GM12892 (cell line): Measurements from ENCODE around the gene SKIC3.
A peak's percentile ranks its signal among the peaks of the same experiment; 100 is the strongest.

Experiments used
- DNase-seq: peaks from one replicate; pipeline ENCODE4 v3.0.0; 2011; ENCODE audit not compliant: insufficient read length
- FAIRE-seq: peaks from 2 replicates; lab custom pipeline; 2011; peaks lifted over from hg19 to GRCh38; lab: Jason Lieb, UNC
- POLR2A ChIP-seq: IDR thresholded peaks from 2 replicates; pipeline ENCODE4 v1.6.1; 2011; ENCODE audit warnings: low read depth, low read length, control low read depth
- POLR2AphosphoS5 ChIP-seq: IDR thresholded peaks from 2 replicates; pipeline ENCODE4 v1.6.1; 2011; ENCODE audit warnings: low read depth, low read length, control low read depth
- TAF1 ChIP-seq: IDR thresholded peaks from 2 replicates; pipeline ENCODE4 v1.6.1; 2011; ENCODE audit warnings: low read depth, mild to moderate bottlenecking, control low read depth, low read length, borderline replicate concordance

Gene SKIC3

GRCh38 chr5:95563367-95563766, 8.6 kb upstream of the SKIC3 start:
- DNase-seq: no peak
- peak; percentile 62 for FAIRE-seq
- TF ChIP-seq POLR2AphosphoS5: no peak
- no peak for TF ChIP-seq POLR2A
- no peak for TF ChIP-seq TAF1

GRCh38 chr5:95562282-95562681, 7.5 kb upstream of the SKIC3 start:
- FAIRE-seq (no peak), DNase-seq (no peak)
- TF ChIP-seq TAF1 (no peak), POLR2AphosphoS5 (no peak), POLR2A (no peak)

- DNase-seq (no peak), FAIRE-seq (no peak)
- TF ChIP-seq POLR2AphosphoS5 (no peak), TAF1 (no peak), POLR2A (no peak)
Observed at GRCh38 chr5:95557841-95558240, 3.1 kb upstream of the SKIC3 start.

- DNase-seq (no peak), FAIRE-seq (no peak)
- no peak for TF ChIP-seq POLR2A
- no peak for TF ChIP-seq TAF1
- TF ChIP-seq POLR2AphosphoS5: no peak
Observed at GRCh38 chr5:95555553-95555952, 776 bp upstream of the SKIC3 start.

- no peak for TF ChIP-seq TAF1
- no peak for TF ChIP-seq POLR2A
- no peak for TF ChIP-seq POLR2AphosphoS5
- DNase-seq (no peak), FAIRE-seq (peak; percentile 30)
Observed at GRCh38 chr5:95554331-95554646, 488 bp downstream of the SKIC3 start.

GRCh38 chr5:95549030-95549429, 5.7 kb downstream of the SKIC3 start:
- TF ChIP-seq TAF1 (no peak), POLR2AphosphoS5 (no peak), POLR2A (no peak)
- DNase-seq (no peak), FAIRE-seq (no peak)

- TF ChIP-seq POLR2AphosphoS5 (no peak), POLR2A (no peak), TAF1 (no peak)
- FAIRE-seq (no peak), DNase-seq (no peak)
Observed at GRCh38 chr5:95543017-95543705, 11.6 kb downstream of the SKIC3 start.

- no peak for FAIRE-seq
- TF ChIP-seq TAF1: no peak
- DNase-seq: no peak
Observed at GRCh38 chr5:95537501-95537900, 17.3 kb downstream of the SKIC3 start.

- TF ChIP-seq POLR2AphosphoS5: no peak
- DNase-seq (no peak), FAIRE-seq (no peak)
Observed at GRCh38 chr5:95533761-95534160, 21.0 kb downstream of the SKIC3 start.

GRCh38 chr5:95533106-95533505, 21.7 kb downstream of the SKIC3 start:
- DNase-seq: no peak
- no peak for TF ChIP-seq POLR2A
- no peak for TF ChIP-seq POLR2AphosphoS5
- no peak for TF ChIP-seq TAF1
- no peak for FAIRE-seq

- DNase-seq (no peak), FAIRE-seq (no peak)
- no peak for TF ChIP-seq POLR2A
- no peak for TF ChIP-seq POLR2AphosphoS5
- no peak for TF ChIP-seq TAF1
Observed at GRCh38 chr5:95532415-95532814, 22.4 kb downstream of the SKIC3 start.

GRCh38 chr5:95531491-95531890, 23.3 kb downstream of the SKIC3 start:
- FAIRE-seq (peak; percentile 50), DNase-seq (no peak)
- TF ChIP-seq POLR2A (no peak), TAF1 (no peak), POLR2AphosphoS5 (no peak)

GRCh38 chr5:95530416-95530815, 24.4 kb downstream of the SKIC3 start:
- no peak for DNase-seq
- no peak for FAIRE-seq
- no peak for TF ChIP-seq TAF1
- TF ChIP-seq POLR2A: no peak
- TF ChIP-seq POLR2AphosphoS5: no peak
